ENCODE data around the gene ZNF273. TPM values are rescaled to one million over a fixed set of nuclear protein-coding genes. Genes with fewer than 3 reads are reported as not detected.

Gene ZNF273
- total and polyA plus RNA-seq, 2 experiments from 2014 or later, result 2.1 to 4.8 TPM

DNA sequence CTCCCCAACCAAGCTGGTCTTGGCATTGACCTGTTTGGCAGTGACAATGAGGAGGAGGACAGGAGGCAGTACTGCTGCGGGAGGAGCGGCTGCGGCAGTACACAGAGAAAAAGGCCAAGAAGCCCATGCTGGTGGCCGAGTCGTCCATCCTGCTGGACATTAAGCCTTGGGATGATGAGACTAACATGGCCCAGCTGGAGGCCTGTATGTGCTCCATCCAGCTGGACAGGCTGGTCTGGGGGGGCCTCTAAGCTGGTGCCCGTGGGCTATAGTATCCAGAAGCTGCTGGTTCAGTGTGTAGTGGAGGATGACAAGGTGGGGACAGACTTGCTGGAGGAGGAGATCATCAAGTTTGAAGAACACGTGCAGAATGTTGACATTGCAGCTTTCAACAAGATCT is 39.1 kb upstream of the ZNF273 start:
- Histone ChIP-seq H4K20me1 (ENCODE audit: insufficient read depth) (no peaks in the 10 kb centered on the region), H3K4me1 (ENCODE audit: insufficient read depth) (no peaks in the 10 kb centered on the region), H3K79me2 (ENCODE audit: insufficient read depth) (no peaks in the 10 kb centered on the region), H3K9me2 (ENCODE audit: insufficient read depth) (no peaks in the 10 kb centered on the region), H3K4me3 (no peak overlapping the region), H2AFZ (no peak overlapping the region), H3F3A (ENCODE audit: insufficient read depth) (no peaks in the 10 kb centered on the region), H3K36me3 (ENCODE audit: low read depth) (no peaks in the 10 kb centered on the region), H3K27ac (no peak overlapping the region), H3K27me3 (replicated peaks; ENCODE audit: insufficient read depth) (no peaks in the 10 kb centered on the region), H3K9me3 (ENCODE audit: low read depth) (no peaks in the 10 kb centered on the region), H3K9ac (no peak overlapping the region), H3K4me2 (ENCODE audit: unreplicated experiment) (no peak overlapping the region)
- in situ Hi-C loops (cut with MboI), result no loop called here
- TF ChIP-seq EZH2 (IDR thresholded peaks at IDR 0.05; ENCODE audit: insufficient read depth, poor library complexity, severe bottlenecking), result no peak
- WGBS, 2 experiments (ENCODE audit: low coverage in 1 of 2, low lambda C conversion rate in 2 of 2, missing lambda C conversion rate in 2 of 2), result 58 to 64% methylated on average over 7 of the region's 7 CpGs
- DNase-seq, result no peak

DNA sequence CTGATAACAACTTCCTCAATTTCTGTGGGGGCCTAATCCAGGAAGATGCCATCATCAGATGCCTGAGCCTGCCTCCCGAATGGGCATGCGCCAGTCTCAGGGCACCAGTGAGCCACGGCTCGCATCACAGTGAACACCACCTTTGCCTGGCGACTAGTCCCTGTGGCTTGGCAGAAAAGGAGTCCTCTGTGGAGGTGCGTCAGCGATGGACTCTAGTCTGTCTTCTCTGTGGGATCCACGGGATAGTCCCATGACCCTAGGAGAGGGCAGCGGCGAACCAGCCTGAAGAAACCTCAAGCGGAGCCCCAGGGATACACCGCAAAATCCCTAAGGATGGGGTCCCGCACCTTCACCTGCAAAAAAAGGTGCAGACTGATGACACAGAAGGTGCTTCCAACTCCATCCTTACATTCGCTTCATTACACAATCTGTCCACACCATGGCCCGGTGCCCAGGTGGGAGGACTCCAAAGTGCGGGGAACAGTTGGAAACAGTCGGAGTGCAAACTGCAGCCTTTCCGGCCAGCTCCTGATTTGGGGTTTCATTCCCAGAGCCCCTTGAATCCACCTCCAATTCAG is 35.1 kb upstream of the ZNF273 start:
- no peak for TF ChIP-seq EZH2phosphoT487 (IDR thresholded peaks at IDR 0.05; ENCODE audit: insufficient read depth, low read depth)
- no peak for TF ChIP-seq EZH2 (IDR thresholded peaks at IDR 0.05; ENCODE audit: insufficient read depth, poor library complexity, severe bottlenecking)
- in situ Hi-C loops (cut with MboI), result no loop called here

DNA sequence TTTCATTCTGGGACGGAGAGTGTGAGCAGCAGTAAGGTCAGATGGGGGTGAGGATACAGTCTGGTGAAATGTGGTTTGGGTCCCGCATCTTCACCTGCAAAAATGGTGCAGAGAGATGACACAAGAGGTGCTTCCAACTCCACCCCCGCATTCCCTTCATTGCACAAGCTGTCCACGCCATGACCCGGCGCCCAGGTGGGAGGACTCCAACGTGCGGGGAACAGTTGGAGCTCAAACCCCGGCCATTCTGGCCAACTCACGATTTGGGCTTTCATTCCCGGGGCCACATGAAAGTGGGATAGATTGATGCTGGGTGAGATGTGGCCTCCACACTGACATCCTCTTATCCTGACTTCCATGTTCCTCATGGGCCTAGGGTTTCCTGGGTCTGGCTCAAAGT is 34.6 kb upstream of the ZNF273 start:
- Histone ChIP-seq H3K79me2 (ENCODE audit: insufficient read depth) (no peaks in the 10 kb centered on the region), H3K9me3 (ENCODE audit: low read depth) (no peaks in the 10 kb centered on the region), H3K4me1 (ENCODE audit: insufficient read depth) (no peaks in the 10 kb centered on the region), H3K27me3 (replicated peaks; ENCODE audit: insufficient read depth) (no peaks in the 10 kb centered on the region), H3K27ac (no peak overlapping the region), H3K4me2 (ENCODE audit: unreplicated experiment) (no peak overlapping the region), H2AFZ (no peak overlapping the region), H3K9me2 (ENCODE audit: insufficient read depth) (no peaks in the 10 kb centered on the region), H3K9ac (no peak overlapping the region), H3K36me3 (ENCODE audit: low read depth) (no peaks in the 10 kb centered on the region), H3F3A (ENCODE audit: insufficient read depth) (no peaks in the 10 kb centered on the region), H4K20me1 (ENCODE audit: insufficient read depth) (no peaks in the 10 kb centered on the region), H3K4me3 (no peak overlapping the region)
- in situ Hi-C loops (cut with MboI), result no loop called here
- no peak for DNase-seq
- TF ChIP-seq EZH2 (IDR thresholded peaks at IDR 0.05; ENCODE audit: insufficient read depth, poor library complexity, severe bottlenecking) (no peak), EZH2phosphoT487 (IDR thresholded peaks at IDR 0.05; ENCODE audit: insufficient read depth, low read depth) (no peak)
- WGBS, 2 experiments (ENCODE audit: low coverage in 1 of 2, low lambda C conversion rate in 2 of 2, missing lambda C conversion rate in 2 of 2), result 50 to 66% methylated on average over 11 of the region's 11 CpGs

More for the DNA sequence above, 35.1 kb upstream of the ZNF273 start:
- Histone ChIP-seq H3K79me2 (ENCODE audit: insufficient read depth) (no peaks in the 10 kb centered on the region), H3K4me2 (ENCODE audit: unreplicated experiment) (no peak overlapping the region), H3K4me3 (no peak overlapping the region), H3K4me1 (ENCODE audit: insufficient read depth) (no peaks in the 10 kb centered on the region), H3K27me3 (replicated peaks; ENCODE audit: insufficient read depth) (no peaks in the 10 kb centered on the region), H3K36me3 (ENCODE audit: low read depth) (no peaks in the 10 kb centered on the region), H4K20me1 (ENCODE audit: insufficient read depth) (no peaks in the 10 kb centered on the region), H3K9me2 (ENCODE audit: insufficient read depth) (no peaks in the 10 kb centered on the region), H3K9ac (no peak overlapping the region), H3K27ac (no peak overlapping the region), H3K9me3 (ENCODE audit: low read depth) (no peaks in the 10 kb centered on the region), H2AFZ (no peak overlapping the region), H3F3A (ENCODE audit: insufficient read depth) (no peaks in the 10 kb centered on the region)
- 70 to 76% methylated on average over 18 of the region's 18 CpGs for WGBS, 2 experiments (ENCODE audit: low coverage in 1 of 2, low lambda C conversion rate in 2 of 2, missing lambda C conversion rate in 2 of 2)
- DNase-seq, result no peak

DNA sequence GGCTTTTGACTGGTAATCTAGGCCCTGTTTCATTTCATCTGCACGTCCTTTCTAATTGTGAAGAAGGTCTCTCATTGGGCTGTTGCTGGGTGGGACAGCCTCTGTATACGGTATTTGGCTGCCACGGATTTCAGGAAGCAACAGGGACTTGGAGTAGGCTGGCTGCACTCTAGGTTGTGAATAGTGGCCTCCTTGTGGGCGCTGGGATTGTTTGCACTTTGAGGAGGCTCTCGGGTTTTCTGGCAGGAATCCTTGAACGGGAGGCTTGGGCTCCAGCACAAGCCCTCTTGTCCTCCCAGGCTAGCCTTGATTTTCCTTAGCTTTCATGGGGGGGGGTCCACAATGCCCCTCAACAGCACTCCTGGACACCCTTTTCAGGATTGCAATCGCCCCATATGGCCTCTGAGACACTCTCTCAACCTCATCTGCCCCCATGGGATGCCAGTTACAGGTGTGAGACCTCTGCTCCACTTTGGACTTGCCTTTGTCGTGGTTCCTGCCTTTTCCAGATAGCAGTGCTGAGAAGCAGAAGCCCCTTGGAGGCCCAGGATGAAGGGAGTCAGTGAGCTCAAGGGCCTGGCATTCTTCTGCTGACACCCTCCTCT is 33.9 kb upstream of the ZNF273 start:
- no peak overlapping the region for H3K9ac ChIP-seq
- in situ Hi-C loops (cut with MboI), result no loop called here
- DNase-seq, result no peak
- H3K27me3 ChIP-seq (replicated peaks; ENCODE audit: insufficient read depth), result no peaks in the 10 kb centered on the region
- H3K4me2 ChIP-seq (ENCODE audit: unreplicated experiment), result no peak overlapping the region
- TF ChIP-seq EZH2 (IDR thresholded peaks at IDR 0.05; ENCODE audit: insufficient read depth, poor library complexity, severe bottlenecking) (no peak), EZH2phosphoT487 (IDR thresholded peaks at IDR 0.05; ENCODE audit: insufficient read depth, low read depth) (no peak)
- H3K9me3 ChIP-seq (ENCODE audit: low read depth), result no peaks in the 10 kb centered on the region
- no peaks in the 10 kb centered on the region for H3K9me2 ChIP-seq (ENCODE audit: insufficient read depth)
- 35 to 40% methylated on average over 8 of the region's 8 CpGs for WGBS, 2 experiments (ENCODE audit: low coverage in 1 of 2, low lambda C conversion rate in 2 of 2, missing lambda C conversion rate in 2 of 2)
- no peak overlapping the region for H3K27ac ChIP-seq
- H3F3A ChIP-seq (ENCODE audit: insufficient read depth), result no peaks in the 10 kb centered on the region
- H3K79me2 ChIP-seq (ENCODE audit: insufficient read depth), result no peaks in the 10 kb centered on the region
- no peak overlapping the region for H3K4me3 ChIP-seq
- no peaks in the 10 kb centered on the region for H3K36me3 ChIP-seq (ENCODE audit: low read depth)
- no peaks in the 10 kb centered on the region for H3K4me1 ChIP-seq (ENCODE audit: insufficient read depth)
- H4K20me1 ChIP-seq (ENCODE audit: insufficient read depth), result no peaks in the 10 kb centered on the region
- H2AFZ ChIP-seq, result no peak overlapping the region
